Trophoblast cell (in vitro differentiated cells and primary cell): ENCODE measurements around the gene LAMB4.
A peak's percentile ranks its signal among the peaks of the same experiment; 100 is the strongest.

Source experiments
- DNase-seq, 2 donors: peaks; one replicate each; pipeline ENCODE4 v3.0.0-alpha.2; 2016
- H2AFZ ChIP-seq: 2 replicates; pipeline ENCODE4 v1.6.1; 2013; ENCODE audit warnings: low read length, moderate library complexity, mild to moderate bottlenecking; ENCODE audit not compliant: insufficient read depth, poor library complexity
- H2AK5ac ChIP-seq: 2 replicates; pipeline ENCODE4 v1.6.1; 2013; ENCODE audit warnings: mild to moderate bottlenecking, low read length
- H2BK120ac ChIP-seq: 2 replicates; pipeline ENCODE4 v1.6.1; 2013; ENCODE audit warnings: low read length, mild to moderate bottlenecking, moderate library complexity; ENCODE audit not compliant: insufficient read depth, poor library complexity
- H2BK12ac ChIP-seq: 2 replicates; pipeline ENCODE4 v1.6.1; 2013; ENCODE audit warnings: mild to moderate bottlenecking, low read length, moderate library complexity
- H2BK5ac ChIP-seq: 2 replicates; pipeline ENCODE4 v1.6.1; 2013; ENCODE audit warnings: low read length, low read depth, moderate library complexity, mild to moderate bottlenecking; ENCODE audit not compliant: poor library complexity
- H3K14ac ChIP-seq: 2 replicates; pipeline ENCODE4 v1.6.1; 2013; ENCODE audit warnings: mild to moderate bottlenecking, low read length
- H3K18ac ChIP-seq: 2 replicates; pipeline ENCODE4 v1.6.1; 2013; ENCODE audit warnings: mild to moderate bottlenecking, low read length
- H3K23ac ChIP-seq: 2 replicates; pipeline ENCODE4 v1.6.1; 2013; ENCODE audit warnings: low read length
- H3K27ac ChIP-seq: 2 replicates; pipeline ENCODE4 v1.5.1; 2013; ENCODE audit warnings: low read depth, mild to moderate bottlenecking, inconsistent platforms, low read length, moderate library complexity
- H3K27me3 ChIP-seq: 2 replicates; pipeline ENCODE4 v1.6.1; 2013; ENCODE audit warnings: inconsistent platforms, mild to moderate bottlenecking, low read length, moderate library complexity; ENCODE audit not compliant: insufficient read depth
- H3K36me3 ChIP-seq, 2 experiments: 1 replicate in 1 of 2; 2 replicates in 1 of 2; pipeline ENCODE4 v1.6.1; 2013; ENCODE audit warnings: low read length in 2 of 2, mild to moderate bottlenecking in 2 of 2, moderate library complexity in 1 of 2; ENCODE audit not compliant: insufficient read depth in 2 of 2, control insufficient read depth in 1 of 2
- H3K4ac ChIP-seq: 2 replicates; pipeline ENCODE4 v1.6.1; 2013; ENCODE audit warnings: low read depth, mild to moderate bottlenecking, low read length, moderate library complexity
- H3K4me1 ChIP-seq, 2 experiments: 1 replicate in 1 of 2; 2 replicates in 1 of 2; pipeline ENCODE4 v1.6.1; 2013; ENCODE audit warnings: low read length in 2 of 2, mild to moderate bottlenecking in 2 of 2, moderate library complexity in 1 of 2; ENCODE audit not compliant: insufficient read depth in 2 of 2, control insufficient read depth in 1 of 2
- H3K4me2 ChIP-seq: 2 replicates; pipeline ENCODE4 v1.6.1; 2013; ENCODE audit warnings: inconsistent platforms, mild to moderate bottlenecking, low read length, moderate library complexity
- H3K4me3 ChIP-seq: 2 replicates; pipeline ENCODE4 v1.5.1; 2013; ENCODE audit warnings: mild to moderate bottlenecking, low read depth, low read length, inconsistent platforms
- H3K79me1 ChIP-seq: one replicate; pipeline ENCODE4 v1.6.1; 2013; ENCODE audit warnings: low read length
- H3K79me2 ChIP-seq: 2 replicates; pipeline ENCODE4 v1.6.1; 2013; ENCODE audit warnings: low read length, mild to moderate bottlenecking; ENCODE audit not compliant: control insufficient read depth, insufficient read depth, poor library complexity
- H3K9ac ChIP-seq: 2 replicates; pipeline ENCODE4 v1.6.1; 2013; ENCODE audit warnings: mild to moderate bottlenecking, low read length
- H3K9me3 ChIP-seq: 2 replicates; pipeline ENCODE4 v1.6.1; 2013; ENCODE audit warnings: low read depth, mild to moderate bottlenecking, control low read depth, inconsistent platforms, low read length; ENCODE audit not compliant: insufficient read depth
- H4K12ac ChIP-seq: 2 replicates; pipeline ENCODE4 v1.6.1; 2013; ENCODE audit warnings: low read depth, mild to moderate bottlenecking, low read length, moderate library complexity
- H4K8ac ChIP-seq: 2 replicates; pipeline ENCODE4 v1.6.1; 2013; ENCODE audit warnings: low read depth, mild to moderate bottlenecking, low read length, moderate library complexity
- H4K91ac ChIP-seq: one replicate; pipeline ENCODE4 v1.6.1; 2013; ENCODE audit warnings: low read depth, mild to moderate bottlenecking, low read length, moderate library complexity
- WGBS: extraction: QIAGEN DNeasy Blood & Tissue Kit; methylation state at CpG from one replicate; pipeline ENCODE4 v1.1.7; 2013; ENCODE audit warnings: missing lambda C conversion rate; ENCODE audit not compliant: insufficient read length, insufficient coverage; ENCODE audit errors: extremely low coverage; 5-methylcytosine and 5-hydroxymethylcytosine counted together

The LAMB4 gene

GRCh38 chr7:107989618-107990373 is 140.4 kb downstream of the LAMB4 start:
- no CpG with 5 or more reads among the region's 9 CpGs for WGBS
- no peak overlapping the region for H2AFZ ChIP-seq

DNA sequence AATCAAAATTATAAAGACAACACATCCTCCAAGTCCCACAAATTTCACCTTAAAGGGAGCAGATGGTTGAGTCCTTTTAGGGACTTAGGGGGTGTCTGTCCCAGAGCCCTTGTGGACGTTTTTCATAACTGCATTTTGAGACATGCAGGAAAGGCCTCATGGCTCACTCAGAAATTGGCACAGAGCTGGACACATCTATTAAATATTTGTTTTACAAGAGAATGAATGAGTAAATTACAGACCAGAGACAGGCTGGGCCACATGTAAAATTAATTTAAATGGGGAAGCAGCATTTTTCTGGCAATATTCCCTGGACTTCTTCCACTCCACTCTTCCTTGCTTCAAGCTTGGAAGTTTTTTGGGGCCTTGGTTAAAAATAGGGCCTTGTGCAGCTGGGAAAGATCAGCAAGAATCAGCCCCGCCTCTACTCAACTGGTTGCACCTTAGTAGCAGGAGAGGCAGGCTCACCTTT is 147.2 kb downstream of the LAMB4 start:
- no peaks in the 10 kb centered on the region for H3K79me1 ChIP-seq
- no peak for DNase-seq
- peaks cover 0 to 2% of the 10 kb centered on the region in 2 experiments for H3K4me1 ChIP-seq
- no peaks in the 10 kb centered on the region for H3K9me3 ChIP-seq
- peaks cover 26 to 63% of the 10 kb centered on the region in 2 experiments for H3K36me3 ChIP-seq
- no peak overlapping the region for H3K4me3 ChIP-seq
- no peak overlapping the region for H3K18ac ChIP-seq
- no peak overlapping the region for H3K27ac ChIP-seq
- no CpG with 5 or more reads among the region's 2 CpGs for WGBS
- H4K12ac ChIP-seq: no peak overlapping the region
- H3K79me2 ChIP-seq: no peaks in the 10 kb centered on the region
- no peaks in the 10 kb centered on the region for H3K27me3 ChIP-seq
- no peak overlapping the region for H2AK5ac ChIP-seq
- H4K91ac ChIP-seq: no peak overlapping the region
- H3K4me2 ChIP-seq: no peak overlapping the region
- no peak overlapping the region for H3K4ac ChIP-seq
- no peak overlapping the region for H3K9ac ChIP-seq
- no peak overlapping the region for H3K14ac ChIP-seq
- H2BK120ac ChIP-seq: no peak overlapping the region
- no peak overlapping the region for H2BK5ac ChIP-seq
- no peak overlapping the region for H4K8ac ChIP-seq
- no peak overlapping the region for H2BK12ac ChIP-seq
- H3K23ac ChIP-seq: no peak overlapping the region
- H2AFZ ChIP-seq: no peak overlapping the region

More at GRCh38 chr7:107989618-107990373, 140.4 kb downstream of the LAMB4 start:
- H3K4me3 ChIP-seq: no peak overlapping the region
- H3K4me2 ChIP-seq: no peak overlapping the region
- H3K27ac ChIP-seq: no peak overlapping the region
- no peak overlapping the region for H4K91ac ChIP-seq
- no peak overlapping the region for H2BK12ac ChIP-seq
- H4K8ac ChIP-seq: no peak overlapping the region
- H3K79me2 ChIP-seq: no peaks in the 10 kb centered on the region
- H3K9me3 ChIP-seq: no peaks in the 10 kb centered on the region
- H3K4ac ChIP-seq: no peak overlapping the region
- no peak overlapping the region for H2AK5ac ChIP-seq
- H3K4me1 ChIP-seq: no peaks in the 10 kb centered on the region
- H3K79me1 ChIP-seq: no peaks in the 10 kb centered on the region
- no peak overlapping the region for H3K14ac ChIP-seq
- DNase-seq: no peak
- H3K9ac ChIP-seq: no peak overlapping the region
- H4K12ac ChIP-seq: no peak overlapping the region
- H3K36me3 ChIP-seq: peaks cover 40 to 60% of the 10 kb centered on the region in 2 experiments
- H2BK120ac ChIP-seq: no peak overlapping the region
- H3K27me3 ChIP-seq: no peaks in the 10 kb centered on the region
- no peak overlapping the region for H3K23ac ChIP-seq
- H3K18ac ChIP-seq: no peak overlapping the region
- H2BK5ac ChIP-seq: no peak overlapping the region

DNA sequence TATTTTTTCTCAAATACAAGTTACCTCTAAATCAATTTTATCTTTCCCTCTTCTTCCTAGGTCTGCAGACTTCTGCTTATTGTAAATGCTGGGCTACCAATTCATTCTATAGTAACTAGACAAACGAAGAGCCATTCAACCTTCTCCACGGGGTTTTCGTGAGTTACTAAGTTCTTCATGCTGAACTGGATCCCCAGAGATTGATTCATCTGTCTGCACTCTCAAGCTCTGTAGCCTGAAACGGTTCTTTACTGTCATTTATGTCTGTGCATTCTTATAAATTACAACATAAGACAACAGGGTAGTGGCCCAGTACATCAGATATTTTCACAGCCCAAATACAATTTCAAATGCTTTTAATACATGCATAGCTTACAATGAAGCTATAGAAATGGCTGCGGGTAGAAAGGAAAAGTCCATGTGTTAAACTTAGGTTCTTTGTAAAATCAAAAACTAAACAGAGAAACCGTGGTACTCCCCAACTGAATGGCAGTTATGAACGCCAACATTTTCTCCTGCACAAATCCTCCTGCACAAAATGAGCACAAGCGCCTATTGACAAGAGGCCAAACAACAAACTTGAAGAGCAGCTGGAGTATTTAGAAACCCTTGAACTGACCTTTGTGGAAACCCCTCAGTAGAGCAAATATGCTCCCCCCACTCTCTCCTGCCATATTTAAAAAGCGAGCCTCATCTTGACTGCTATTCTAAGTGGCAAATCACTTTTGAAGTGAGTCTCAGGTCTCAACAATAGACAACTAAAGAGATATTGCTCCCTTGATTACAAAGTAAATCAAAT is 147.9 kb downstream of the LAMB4 start:
- Histone ChIP-seq H3K79me2 (no peaks in the 10 kb centered on the region), H3K79me1 (no peaks in the 10 kb centered on the region), H3K4me2 (no peak overlapping the region), H3K4me3 (no peak overlapping the region), H2AFZ (no peak overlapping the region), H2BK12ac (no peak overlapping the region), H3K36me3 (peaks cover 26 to 65% of the 10 kb centered on the region in 2 experiments), H3K4me1 (peaks cover 0 to 2% of the 10 kb centered on the region in 2 experiments), H3K18ac (no peak overlapping the region), H4K12ac (no peak overlapping the region), H3K27me3 (no peaks in the 10 kb centered on the region), H3K9ac (no peak overlapping the region), H4K91ac (no peak overlapping the region), H3K4ac (no peak overlapping the region), H3K9me3 (no peaks in the 10 kb centered on the region), H4K8ac (no peak overlapping the region), H3K27ac (no peak overlapping the region), H2BK120ac (no peak overlapping the region), H3K23ac (no peak overlapping the region), H3K14ac (no peak overlapping the region), H2BK5ac (no peak overlapping the region), H2AK5ac (no peak overlapping the region)
- peak in 1 of 2 donors; percentile 81 for DNase-seq
- WGBS: no CpG with 5 or more reads among the region's 9 CpGs

DNA sequence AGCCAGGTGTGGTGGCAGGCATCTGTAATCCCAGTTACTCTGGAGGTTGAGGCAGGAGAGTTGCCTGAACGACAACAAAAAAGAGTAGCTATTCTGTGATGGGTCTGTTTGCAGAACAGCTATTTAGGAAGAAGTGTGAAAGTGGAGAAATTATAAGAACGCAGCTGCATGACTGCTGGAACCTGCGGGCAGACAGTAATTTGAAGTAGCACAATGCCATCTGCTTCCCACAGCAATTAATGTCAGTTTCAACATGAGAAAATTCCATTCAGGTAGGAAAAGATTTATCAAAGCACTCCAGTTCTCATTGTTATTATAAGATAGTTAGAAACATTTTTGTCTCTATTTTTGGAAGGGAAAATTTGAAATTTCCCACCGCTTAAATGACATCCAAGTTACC is 148.7 kb downstream of the LAMB4 start:
- no peaks in the 10 kb centered on the region for H3K79me2 ChIP-seq
- no peak overlapping the region for H2BK120ac ChIP-seq
- no peak overlapping the region for H4K8ac ChIP-seq
- peaks cover 30 to 64% of the 10 kb centered on the region in 2 experiments for H3K36me3 ChIP-seq
- no peak overlapping the region for H3K4me2 ChIP-seq
- H3K4me1 ChIP-seq: peaks cover 0 to 2% of the 10 kb centered on the region in 2 experiments
- H3K9ac ChIP-seq: no peak overlapping the region
- no peak overlapping the region for H3K27ac ChIP-seq
- H3K18ac ChIP-seq: no peak overlapping the region
- no peaks in the 10 kb centered on the region for H3K27me3 ChIP-seq
- no peak overlapping the region for H3K14ac ChIP-seq
- H4K91ac ChIP-seq: no peak overlapping the region
- no peak overlapping the region for H2AFZ ChIP-seq
- H4K12ac ChIP-seq: no peak overlapping the region
- no peak overlapping the region for H2BK12ac ChIP-seq
- H3K23ac ChIP-seq: no peak overlapping the region
- H3K9me3 ChIP-seq: no peaks in the 10 kb centered on the region
- H2AK5ac ChIP-seq: no peak overlapping the region
- H3K4me3 ChIP-seq: no peak overlapping the region
- WGBS: no CpG with 5 or more reads among the region's 4 CpGs
- H3K4ac ChIP-seq: no peak overlapping the region
- no peak overlapping the region for H2BK5ac ChIP-seq
- DNase-seq: peak; percentile 75 to 90
- H3K79me1 ChIP-seq: no peaks in the 10 kb centered on the region
